HEK293T (cell line): Measurements from ENCODE around the gene PIGQ.

Experiments used
- ARNT ChIP-seq: fragments of 450-650 bp; IDR thresholded peaks from 2 replicates; pipeline ENCODE4 v1.6.1; 2017; ENCODE audit warnings: mild to moderate bottlenecking
- BHLHE40 ChIP-seq: fragments of 450-650 bp; IDR thresholded peaks from 2 replicates; pipeline ENCODE4 v1.6.1; 2016; ENCODE audit warnings: mild to moderate bottlenecking, moderate library complexity, borderline replicate concordance
- CTBP1 ChIP-seq: fragments of 450-650 bp; IDR thresholded peaks from 2 replicates; pipeline ENCODE4 v1.6.1; 2016; ENCODE audit warnings: borderline replicate concordance
- ELF4 ChIP-seq: fragments of 450-650 bp; IDR thresholded peaks from 2 replicates; pipeline ENCODE4 v1.6.1; 2017; ENCODE audit warnings: antibody characterized with exemption
- FOXA1 ChIP-seq: fragments of 450-650 bp; IDR thresholded peaks from 2 replicates; pipeline ENCODE4 v1.6.1; 2016; ENCODE audit warnings: mild to moderate bottlenecking
- FOXK2 ChIP-seq: fragments of 450-650 bp; IDR thresholded peaks from 2 replicates; pipeline ENCODE4 v1.6.1; 2016; ENCODE audit warnings: mild to moderate bottlenecking
- FOXM1 ChIP-seq: fragments of 450-650 bp; IDR thresholded peaks from 2 replicates; pipeline ENCODE4 v1.6.1; 2017; ENCODE audit warnings: mild to moderate bottlenecking, borderline replicate concordance
- NFRKB ChIP-seq: fragments of 450-650 bp; IDR thresholded peaks from 2 replicates; pipeline ENCODE4 v1.6.1; 2016; ENCODE audit warnings: mild to moderate bottlenecking, moderate library complexity
- SP1 ChIP-seq: fragments of 450-650 bp; IDR thresholded peaks from 2 replicates; pipeline ENCODE4 v1.6.1; 2017
- SUZ12 ChIP-seq: fragments of 450-650 bp; IDR thresholded peaks from 2 replicates; pipeline ENCODE4 v1.6.1; 2016; ENCODE audit warnings: mild to moderate bottlenecking
- ZNF384 ChIP-seq: fragments of 450-650 bp; IDR thresholded peaks from 2 replicates; pipeline ENCODE4 v1.6.1; 2016

GRCh38 chr16:591892-592517 lies 22.2 kb downstream of the PIGQ start:
- TF ChIP-seq FOXA1 (no peak), FOXM1 (no peak), SUZ12 (no peak), SP1 (no peak), NFRKB (no peak), BHLHE40 (no peak), ARNT (no peak), ELF4 (no peak), ZNF384 (no peak), FOXK2 (no peak), CTBP1 (no peak)
